Neural cell (in vitro differentiated cells): ENCODE results near the gene VPS37C. TPM values are rescaled to one million over a fixed set of nuclear protein-coding genes. Genes with fewer than 3 reads are reported as not detected.
"Not testable (repeated sequence)": the region's sequence is repeated elsewhere in the genome, so short reads cannot be mapped to it uniquely, and the experiment has no call there.

ENCODE experiments used
- H2AFZ ChIP-seq: fragments of 200-600, 300-800 bp; sonication (generic), shearing (Covaris generic); 2 replicates; pipeline ENCODE4 v1.6.0; 2014; ENCODE audit warnings: low read depth, mild to moderate bottlenecking, antibody characterized with exemption, low read length, moderate library complexity
- H3F3A ChIP-seq: fragments of 200-600 bp; shearing (Covaris generic); 2 replicates; pipeline ENCODE4 v1.6.1; 2016; ENCODE audit warnings: mild to moderate bottlenecking, moderate library complexity, mixed read lengths, antibody characterized with exemption, low read length; ENCODE audit not compliant: insufficient read depth, poor library complexity, severe bottlenecking
- H3K27ac ChIP-seq: fragments of 200-600, 300-800 bp; sonication (generic), shearing (Covaris generic); 2 replicates; pipeline ENCODE4 v1.5.1; 2014; ENCODE audit warnings: mild to moderate bottlenecking, low read length, moderate library complexity
- H3K27me3 ChIP-seq: fragments of 300-800, 200-600 bp; sonication (generic), shearing (Covaris generic); 2 replicates; pipeline ENCODE4 v1.6.0; 2014; ENCODE audit warnings: mild to moderate bottlenecking, low read depth, low read length, moderate library complexity; ENCODE audit not compliant: insufficient read depth
- H3K36me3 ChIP-seq: fragments of 300-800, 200-600 bp; sonication (generic), shearing (Covaris generic); 2 replicates; pipeline ENCODE4 v1.5.1; 2014; ENCODE audit warnings: mild to moderate bottlenecking, antibody characterized with exemption, low read length, moderate library complexity; ENCODE audit not compliant: insufficient read depth
- H3K4me2 ChIP-seq: fragments of 300-800, 200-600 bp; sonication (generic), shearing (Covaris generic); 2 replicates; pipeline ENCODE4 v1.6.0; 2014; ENCODE audit warnings: mild to moderate bottlenecking, low read length
- H3K4me3 ChIP-seq: fragments of 300-800, 200-600 bp; sonication (generic), shearing (Covaris generic); 2 replicates; pipeline ENCODE4 v1.5.1; 2014; ENCODE audit warnings: mild to moderate bottlenecking, low read length, moderate library complexity
- H3K79me2 ChIP-seq: fragments of 200-600 bp; shearing (Covaris generic); replicated peaks from 2 replicates; pipeline ENCODE4 v1.6.0; 2014; ENCODE audit warnings: mild to moderate bottlenecking, low read length, moderate library complexity; ENCODE audit not compliant: insufficient read depth
- H3K9ac ChIP-seq: fragments of 300-800, 200-600 bp; sonication (generic), shearing (Covaris generic); 2 replicates; pipeline ENCODE4 v1.6.1; 2016; ENCODE audit warnings: mild to moderate bottlenecking, low read length, mixed read lengths
- H3K9me2 ChIP-seq: fragments of 200-600 bp; shearing (Covaris generic); 2 replicates; pipeline ENCODE4 v1.6.1; 2016; ENCODE audit warnings: mild to moderate bottlenecking, low read length, mixed read lengths; ENCODE audit not compliant: insufficient read depth
- H3K9me3 ChIP-seq: fragments of 200-600, 300-800 bp; sonication (generic), shearing (Covaris generic); 2 replicates; pipeline ENCODE4 v1.6.1; 2016; ENCODE audit warnings: mild to moderate bottlenecking, mixed run types, low read length, moderate library complexity, mixed read lengths
- H4K20me1 ChIP-seq: fragments of 200-600 bp; shearing (Covaris generic); 2 replicates; pipeline ENCODE4 v1.6.1; 2016; ENCODE audit warnings: mild to moderate bottlenecking, mixed run types; ENCODE audit not compliant: insufficient read depth
- EP300 ChIP-seq: fragments of 450-650 bp; conservative IDR thresholded peaks from 2 replicates; pipeline ENCODE4 v1.6.1; 2014; ENCODE audit warnings: antibody characterized with exemption, mild to moderate bottlenecking, moderate library complexity; ENCODE audit not compliant: poor library complexity, severe bottlenecking
- EZH2 ChIP-seq: fragments of 200-600, 300-800 bp; shearing (Covaris generic), sonication (generic); IDR thresholded peaks from 2 replicates; pipeline ENCODE4 v1.6.1; 2014; ENCODE audit warnings: antibody characterized with exemption, low read length, borderline replicate concordance, mild to moderate bottlenecking; ENCODE audit not compliant: insufficient read depth, poor library complexity, severe bottlenecking
- SMC3 ChIP-seq: fragments of 450-650 bp; conservative IDR thresholded peaks from 2 replicates; pipeline ENCODE4 v1.6.1; 2014; ENCODE audit warnings: antibody characterized with exemption, mild to moderate bottlenecking, moderate library complexity; ENCODE audit not compliant: poor library complexity
- polyA plus RNA-seq: library from polyadenylated mRNA; depleted of rRNA; stranded (reverse); fragments of >200 nt; gene quantifications from 2 replicates; pipeline ENCODE4 v1.2.3, GENCODE V29; 2014
- TF ChIP-seq, protein P1 (sequence below): fragments of 450-650 bp; IDR thresholded peaks from 2 replicates; pipeline ENCODE4 v1.5.1; 2014; ENCODE audit warnings: antibody characterized with exemption, mild to moderate bottlenecking, moderate library complexity; ENCODE audit not compliant: poor library complexity, severe bottlenecking
- TF ChIP-seq, protein P2 (sequence below): IDR thresholded peaks from 2 replicates; pipeline ENCODE4 v1.6.1; 2012; ENCODE audit warnings: borderline replicate concordance

The VPS37C gene
- polyA plus RNA-seq, 1 donor from 2014 or later: 7.3 TPM

DNA sequence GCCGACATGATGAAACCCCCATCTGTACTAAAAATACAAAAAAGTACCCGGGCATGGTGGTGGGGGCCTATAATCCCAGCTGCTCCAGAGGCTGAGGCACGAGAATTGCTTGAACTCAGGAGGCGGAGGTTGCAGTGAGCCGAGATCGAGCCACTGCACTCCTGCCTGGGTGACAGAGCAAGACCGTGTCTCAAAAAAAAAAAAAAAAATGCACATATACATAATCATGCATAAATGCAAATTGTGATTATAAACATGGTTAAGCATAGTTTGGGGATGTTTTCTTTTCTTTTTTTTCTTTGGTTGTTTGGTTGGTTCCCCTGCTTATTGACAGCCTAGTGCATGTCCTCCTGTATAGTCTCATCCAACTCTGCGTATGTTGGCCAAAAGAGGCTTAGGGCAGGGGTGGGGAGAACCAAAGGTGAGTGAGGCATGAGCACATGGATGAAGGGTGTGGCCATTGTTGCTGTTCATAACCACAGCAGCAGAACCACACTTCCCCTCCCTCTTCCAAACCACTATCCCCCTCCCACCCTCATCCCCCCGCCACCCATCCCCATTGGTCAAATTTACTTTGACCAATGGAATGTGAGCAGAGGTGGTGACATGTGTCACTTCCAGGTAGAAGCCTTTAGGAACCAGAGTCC is 6.9 kb upstream of the VPS37C start:
- Histone ChIP-seq H2AFZ (no peak overlapping the region), H4K20me1 (no peaks in the 10 kb centered on the region), H3F3A (no peaks in the 10 kb centered on the region), H3K27me3 (no peaks in the 10 kb centered on the region), H3K27ac (no peak overlapping the region), H3K36me3 (no peaks in the 10 kb centered on the region), H3K9me3 (no peaks in the 10 kb centered on the region), H3K4me2 (no peak overlapping the region), H3K9me2 (no peaks in the 10 kb centered on the region), H3K79me2 (no peaks in the 10 kb centered on the region), H3K4me3 (no peak overlapping the region), H3K9ac (no peak overlapping the region)
- TF ChIP-seq EZH2 (no peak), EP300 (no peak), SMC3 (no peak)
- TF ChIP-seq, protein P1, sequence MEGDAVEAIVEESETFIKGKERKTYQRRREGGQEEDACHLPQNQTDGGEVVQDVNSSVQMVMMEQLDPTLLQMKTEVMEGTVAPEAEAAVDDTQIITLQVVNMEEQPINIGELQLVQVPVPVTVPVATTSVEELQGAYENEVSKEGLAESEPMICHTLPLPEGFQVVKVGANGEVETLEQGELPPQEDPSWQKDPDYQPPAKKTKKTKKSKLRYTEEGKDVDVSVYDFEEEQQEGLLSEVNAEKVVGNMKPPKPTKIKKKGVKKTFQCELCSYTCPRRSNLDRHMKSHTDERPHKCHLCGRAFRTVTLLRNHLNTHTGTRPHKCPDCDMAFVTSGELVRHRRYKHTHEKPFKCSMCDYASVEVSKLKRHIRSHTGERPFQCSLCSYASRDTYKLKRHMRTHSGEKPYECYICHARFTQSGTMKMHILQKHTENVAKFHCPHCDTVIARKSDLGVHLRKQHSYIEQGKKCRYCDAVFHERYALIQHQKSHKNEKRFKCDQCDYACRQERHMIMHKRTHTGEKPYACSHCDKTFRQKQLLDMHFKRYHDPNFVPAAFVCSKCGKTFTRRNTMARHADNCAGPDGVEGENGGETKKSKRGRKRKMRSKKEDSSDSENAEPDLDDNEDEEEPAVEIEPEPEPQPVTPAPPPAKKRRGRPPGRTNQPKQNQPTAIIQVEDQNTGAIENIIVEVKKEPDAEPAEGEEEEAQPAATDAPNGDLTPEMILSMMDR: no peak

DNA sequence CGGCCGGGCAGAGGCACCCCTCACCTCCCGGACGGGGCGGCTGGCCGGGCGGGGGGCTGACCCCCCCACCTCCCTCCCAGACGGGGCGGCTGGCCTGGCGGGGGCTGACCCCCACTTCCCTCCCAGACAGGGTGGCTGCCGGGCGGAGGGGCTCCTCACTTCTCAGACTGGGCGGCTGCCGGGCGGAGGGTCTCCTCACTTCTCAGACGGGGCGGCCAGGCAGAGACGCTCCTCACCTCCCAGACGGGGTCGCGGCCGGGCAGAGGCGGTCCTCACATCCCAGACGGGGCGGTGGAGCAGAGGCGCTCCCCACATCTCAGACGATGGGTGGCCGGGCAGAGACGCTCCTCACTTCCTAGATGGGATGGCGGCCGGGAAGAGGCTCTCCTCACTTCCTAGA is 5.1 kb upstream of the VPS37C start:
- H3K4me2 ChIP-seq, H4K20me1 ChIP-seq, H3K4me3 ChIP-seq, H3F3A ChIP-seq, H3K27me3 ChIP-seq, H3K36me3 ChIP-seq, H2AFZ ChIP-seq, H3K27ac ChIP-seq, H3K9me2 ChIP-seq, H3K9me3 ChIP-seq, H3K9ac ChIP-seq, H3K79me2 ChIP-seq: not testable (repeated sequence)

DNA sequence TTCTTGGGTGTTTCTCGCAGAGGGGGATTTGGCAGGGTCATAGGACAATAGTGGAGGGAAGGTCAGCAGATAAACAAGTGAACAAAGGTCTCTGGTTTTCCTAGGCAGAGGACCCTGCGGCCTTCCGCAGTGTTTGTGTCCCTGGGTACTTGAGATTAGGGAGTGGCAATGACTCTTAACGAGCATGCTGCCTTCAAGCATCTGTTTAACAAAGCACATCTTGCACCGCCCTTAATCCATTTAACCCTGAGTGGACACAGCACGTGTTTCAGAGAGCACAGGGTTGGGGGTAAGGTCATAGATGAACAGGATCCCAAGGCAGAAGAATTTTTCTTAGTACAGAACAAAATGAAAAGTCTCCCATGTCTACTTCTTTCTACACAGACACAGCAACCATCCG is 4.6 kb upstream of the VPS37C start:
- H3K27ac ChIP-seq, H3K27me3 ChIP-seq, H4K20me1 ChIP-seq, H3K79me2 ChIP-seq, H3K36me3 ChIP-seq, H3K9ac ChIP-seq, H3K9me3 ChIP-seq, H2AFZ ChIP-seq, H3K4me2 ChIP-seq, H3K9me2 ChIP-seq, H3F3A ChIP-seq, H3K4me3 ChIP-seq: not testable (repeated sequence)

DNA sequence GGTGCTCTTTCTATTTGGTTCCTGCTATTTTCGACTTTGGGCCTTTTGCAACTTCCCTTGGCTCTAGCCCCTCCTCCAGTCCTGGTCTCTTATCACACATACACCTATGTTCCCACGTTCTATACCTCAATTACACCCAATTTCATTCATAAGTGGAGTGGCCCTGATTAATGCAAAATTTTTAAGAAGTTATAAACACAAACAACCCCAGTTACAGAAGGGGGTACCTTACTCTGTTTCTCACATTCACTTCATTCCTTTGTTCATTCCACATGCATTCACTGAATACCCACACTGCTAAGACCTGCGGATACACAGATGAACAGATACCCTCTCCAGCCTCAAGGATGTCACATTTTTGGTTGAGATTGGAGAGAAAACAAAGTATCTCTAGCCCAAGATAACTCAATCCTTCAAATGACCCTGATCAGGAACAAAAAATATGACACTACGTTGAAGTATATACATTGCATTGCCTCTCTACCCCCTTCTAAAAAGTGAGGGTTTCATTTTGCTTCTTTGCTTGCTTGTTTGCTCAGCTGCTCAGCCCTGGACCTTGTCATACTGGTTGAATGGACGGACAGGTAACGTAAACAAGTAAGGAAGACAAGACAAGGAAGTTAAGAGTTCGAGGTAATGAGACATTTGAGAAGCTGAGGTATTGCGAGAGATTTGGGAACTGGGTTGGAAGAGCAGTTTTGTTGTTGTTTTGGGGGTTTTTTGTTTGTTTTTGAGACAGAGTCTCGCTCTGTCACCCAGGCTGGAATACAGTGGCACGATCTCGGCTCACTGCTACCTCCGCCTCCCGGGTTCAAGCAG is 3.6 kb upstream of the VPS37C start:
- Histone ChIP-seq H3K9ac (no peak overlapping the region), H3K4me3 (no peak overlapping the region), H3K79me2 (no peaks in the 10 kb centered on the region), H3K27me3 (no peaks in the 10 kb centered on the region), H3K9me2 (no peaks in the 10 kb centered on the region), H3K9me3 (no peaks in the 10 kb centered on the region), H3K36me3 (no peaks in the 10 kb centered on the region), H3K27ac (no peak overlapping the region), H4K20me1 (no peaks in the 10 kb centered on the region), H2AFZ (no peak overlapping the region), H3F3A (no peaks in the 10 kb centered on the region), H3K4me2 (no peak overlapping the region)
- TF ChIP-seq, protein P2, sequence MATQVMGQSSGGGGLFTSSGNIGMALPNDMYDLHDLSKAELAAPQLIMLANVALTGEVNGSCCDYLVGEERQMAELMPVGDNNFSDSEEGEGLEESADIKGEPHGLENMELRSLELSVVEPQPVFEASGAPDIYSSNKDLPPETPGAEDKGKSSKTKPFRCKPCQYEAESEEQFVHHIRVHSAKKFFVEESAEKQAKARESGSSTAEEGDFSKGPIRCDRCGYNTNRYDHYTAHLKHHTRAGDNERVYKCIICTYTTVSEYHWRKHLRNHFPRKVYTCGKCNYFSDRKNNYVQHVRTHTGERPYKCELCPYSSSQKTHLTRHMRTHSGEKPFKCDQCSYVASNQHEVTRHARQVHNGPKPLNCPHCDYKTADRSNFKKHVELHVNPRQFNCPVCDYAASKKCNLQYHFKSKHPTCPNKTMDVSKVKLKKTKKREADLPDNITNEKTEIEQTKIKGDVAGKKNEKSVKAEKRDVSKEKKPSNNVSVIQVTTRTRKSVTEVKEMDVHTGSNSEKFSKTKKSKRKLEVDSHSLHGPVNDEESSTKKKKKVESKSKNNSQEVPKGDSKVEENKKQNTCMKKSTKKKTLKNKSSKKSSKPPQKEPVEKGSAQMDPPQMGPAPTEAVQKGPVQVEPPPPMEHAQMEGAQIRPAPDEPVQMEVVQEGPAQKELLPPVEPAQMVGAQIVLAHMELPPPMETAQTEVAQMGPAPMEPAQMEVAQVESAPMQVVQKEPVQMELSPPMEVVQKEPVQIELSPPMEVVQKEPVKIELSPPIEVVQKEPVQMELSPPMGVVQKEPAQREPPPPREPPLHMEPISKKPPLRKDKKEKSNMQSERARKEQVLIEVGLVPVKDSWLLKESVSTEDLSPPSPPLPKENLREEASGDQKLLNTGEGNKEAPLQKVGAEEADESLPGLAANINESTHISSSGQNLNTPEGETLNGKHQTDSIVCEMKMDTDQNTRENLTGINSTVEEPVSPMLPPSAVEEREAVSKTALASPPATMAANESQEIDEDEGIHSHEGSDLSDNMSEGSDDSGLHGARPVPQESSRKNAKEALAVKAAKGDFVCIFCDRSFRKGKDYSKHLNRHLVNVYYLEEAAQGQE: no peak
- no peak for TF ChIP-seq EP300
- TF ChIP-seq, protein P1: no peak
